Hepatocyte (in vitro differentiated cells): ENCODE data around the gene PGGT1B. TPM values are rescaled to one million over a fixed set of nuclear protein-coding genes. Genes with fewer than 3 reads are reported as not detected.

Experiments
- DNase-seq: peaks from one replicate; pipeline ENCODE4 v3.0.0-alpha.2; 2016; ENCODE audit warnings: low spot score
- H2AFZ ChIP-seq: fragments of 200-600 bp; sonication (generic); 2 replicates; pipeline ENCODE4 v1.6.0; 2016; ENCODE audit warnings: antibody characterized with exemption, mild to moderate bottlenecking
- H3K27ac ChIP-seq: fragments of 200-600 bp; sonication (generic); 2 replicates; pipeline ENCODE4 v1.5.1; 2016; ENCODE audit warnings: mild to moderate bottlenecking
- H3K27me3 ChIP-seq: fragments of 200-600 bp; sonication (generic); 2 replicates; pipeline ENCODE4 v1.6.1; 2016
- H3K36me3 ChIP-seq: fragments of 200-600 bp; sonication (generic); replicated peaks from 2 replicates; pipeline ENCODE4 v1.5.1; 2016; ENCODE audit warnings: low read depth; ENCODE audit not compliant: insufficient read depth
- H3K4me1 ChIP-seq: fragments of 200-600 bp; sonication (generic); 2 replicates; pipeline ENCODE4 v1.5.1; 2016; ENCODE audit warnings: mild to moderate bottlenecking, moderate library complexity; ENCODE audit not compliant: insufficient read depth
- H3K4me2 ChIP-seq: fragments of 200-600 bp; sonication (generic); 2 replicates; pipeline ENCODE4 v1.6.0; 2016
- H3K4me3 ChIP-seq: fragments of 200-600 bp; sonication (generic); 2 replicates; pipeline ENCODE4 v1.5.1; 2016; ENCODE audit warnings: mild to moderate bottlenecking
- H3K79me2 ChIP-seq: fragments of 200-600 bp; sonication (generic); 2 replicates; pipeline ENCODE4 v1.6.0; 2017; ENCODE audit warnings: mild to moderate bottlenecking
- H3K9me2 ChIP-seq: fragments of 200-600 bp; sonication (generic); replicated peaks from 2 replicates; pipeline ENCODE4 v1.6.0; 2017; ENCODE audit warnings: mild to moderate bottlenecking; ENCODE audit not compliant: insufficient read depth
- H3K9me3 ChIP-seq: fragments of 200-600 bp; sonication (generic); 2 replicates; pipeline ENCODE4 v1.5.1; 2016; ENCODE audit warnings: low read depth, mild to moderate bottlenecking
- H4K20me1 ChIP-seq: fragments of 200-600 bp; sonication (generic); 2 replicates; pipeline ENCODE4 v1.6.0; 2016; ENCODE audit warnings: mild to moderate bottlenecking; ENCODE audit not compliant: insufficient read depth, poor library complexity, severe bottlenecking
- CTCF ChIP-seq: fragments of 200-600 bp; sonication (generic); IDR thresholded peaks from 2 replicates; pipeline ENCODE4 v1.5.1; 2016; ENCODE audit warnings: antibody characterized with exemption, mild to moderate bottlenecking; ENCODE audit not compliant: poor library complexity
- EZH2 ChIP-seq: fragments of 200-600 bp; sonication (generic); IDR thresholded peaks from 2 replicates; pipeline ENCODE4 v1.6.1; 2016; ENCODE audit warnings: antibody characterized with exemption, mild to moderate bottlenecking, borderline replicate concordance
- EZH2phosphoT487 ChIP-seq: fragments of 200-600 bp; sonication (generic); IDR thresholded peaks from one replicate; pipeline ENCODE4 v1.6.1; 2018; ENCODE audit warnings: antibody characterized with exemption, mild to moderate bottlenecking, low read depth, moderate library complexity; ENCODE audit not compliant: unreplicated experiment, severe bottlenecking
- WGBS: methylation state at CpG from one replicate; pipeline ENCODE4 v1.1.6; 2016; ENCODE audit warnings: low lambda C conversion rate; ENCODE audit errors: missing lambda C conversion rate; 5-methylcytosine and 5-hydroxymethylcytosine counted together
- polyA plus RNA-seq: library from polyadenylated mRNA; unstranded; fragments of >200 nt; fragmentation: Nextera tagmentation; extraction: Ambion mirVana; gene quantifications from 2 replicates; pipeline ENCODE4 v1.2.1, GENCODE V29; 2016
- total RNA-seq: library from RNA; depleted of rRNA; stranded (reverse); fragments of >200 nt; gene quantifications from 2 replicates; pipeline ENCODE4 v1.2.3, GENCODE V29; 2014

The PGGT1B gene
- total and polyA plus RNA-seq, 2 experiments from 2014 or later = 4.3 to 14.1 TPM

GRCh38 chr5:115243412-115243811, 19.3 kb downstream of the PGGT1B start:
- Histone ChIP-seq H3K4me1 (no peaks in the 10 kb centered on the region), H3K79me2 (peaks cover 5% of the 10 kb centered on the region), H3K4me3 (no peak overlapping the region), H3K27ac (no peak overlapping the region), H3K4me2 (no peak overlapping the region), H3K36me3 (no peaks in the 10 kb centered on the region), H2AFZ (no peak overlapping the region), H3K9me3 (no peaks in the 10 kb centered on the region), H4K20me1 (no peaks in the 10 kb centered on the region), H3K9me2 (no peaks in the 10 kb centered on the region), H3K27me3 (no peaks in the 10 kb centered on the region)
- no peak for TF ChIP-seq EZH2phosphoT487
- no peak for TF ChIP-seq EZH2
- no peak for TF ChIP-seq CTCF
- DNase-seq = no peak

- no peak overlapping the region for H2AFZ ChIP-seq
- no peaks in the 10 kb centered on the region for H4K20me1 ChIP-seq
- no peak for DNase-seq
- H3K4me1 ChIP-seq = no peaks in the 10 kb centered on the region
- H3K36me3 ChIP-seq = no peaks in the 10 kb centered on the region
- no peaks in the 10 kb centered on the region for H3K9me2 ChIP-seq
- TF ChIP-seq EZH2 = no peak
- TF ChIP-seq CTCF = no peak
- TF ChIP-seq EZH2phosphoT487 = no peak
- H3K27me3 ChIP-seq = no peaks in the 10 kb centered on the region
- peaks cover 5% of the 10 kb centered on the region for H3K79me2 ChIP-seq
- H3K4me2 ChIP-seq = no peak overlapping the region
- WGBS = 82% methylated on average over 4 of the region's 4 CpGs
- H3K4me3 ChIP-seq = no peak overlapping the region
- H3K27ac ChIP-seq = no peak overlapping the region
- H3K9me3 ChIP-seq = no peaks in the 10 kb centered on the region
These were observed 20.6 kb downstream of the PGGT1B start for GRCh38 chr5:115241881-115242642.

- Histone ChIP-seq H3K4me2 (no peak overlapping the region), H2AFZ (no peak overlapping the region), H3K4me3 (no peak overlapping the region), H3K27ac (no peak overlapping the region), H3K79me2 (peaks cover 5% of the 10 kb centered on the region), H3K4me1 (no peaks in the 10 kb centered on the region), H3K9me2 (no peaks in the 10 kb centered on the region), H3K36me3 (no peaks in the 10 kb centered on the region), H3K27me3 (no peaks in the 10 kb centered on the region), H3K9me3 (peaks cover 4% of the 10 kb centered on the region), H4K20me1 (no peaks in the 10 kb centered on the region)
- WGBS = 67% methylated on average over 3 of the region's 3 CpGs
- DNase-seq = no peak
- TF ChIP-seq EZH2 (no peak), CTCF (no peak), EZH2phosphoT487 (no peak)
These were observed 25.6 kb downstream of the PGGT1B start for GRCh38 chr5:115237066-115237465.
